B cell (primary cell): ENCODE data around the gene ERI2. TPM values are rescaled to one million over a fixed set of nuclear protein-coding genes. Genes with fewer than 3 reads are reported as not detected.

Source experiments
- ATAC-seq: fragments of 200-7000 bp; cut with Tn5 transposase; one replicate; pipeline ENCODE4 v1.10.0; 2021; ENCODE audit warnings: low read depth, mild to moderate bottlenecking, moderate number of reproducible peaks, moderate library complexity
- CTCF ChIA-PET: fragments of 350-600 bp; sonication (Branson Sonifier 250); formaldehyde crosslinking; loops from one replicate; lab custom pipeline; 2021; ENCODE audit warnings: antibody characterized with exemption, inconsistent platforms; lab: Charles Lee
- POLR2A ChIA-PET: fragments of 350-600 bp; sonication (Branson Sonifier 250); formaldehyde crosslinking; loops from one replicate; lab custom pipeline; 2021; ENCODE audit warnings: antibody characterized with exemption; lab: Charles Lee
- DNase-seq: peaks from one replicate; pipeline ENCODE4 v3.0.0; 2013
- H2AFZ ChIP-seq: 2 replicates; pipeline ENCODE4 v1.6.1; 2012; ENCODE audit warnings: mild to moderate bottlenecking, low read depth, low read length; ENCODE audit not compliant: insufficient read depth, poor library complexity, severe bottlenecking
- H3K27ac ChIP-seq, 2 donors: 1 replicate in 1 of 2; 2 replicates in 1 of 2; pipeline ENCODE4 v1.5.1; 2012 to 2013; ENCODE audit warnings: low read length in 2 of 2, mild to moderate bottlenecking in 2 of 2, moderate library complexity in 1 of 2
- H3K27me3 ChIP-seq, 4 experiments: fragments of 200-600 bp in 1 of 4; sonication (generic) in 1 of 4; replicated peaks in 1 of 4; 1 replicate in 2 of 4; 2 replicates in 2 of 4; pipeline versions ENCODE4 v1.6.1 to v1.7.0; 2013 to 2016; ENCODE audit warnings: low read length in 3 of 4, mild to moderate bottlenecking in 2 of 4, mixed read lengths in 1 of 4, moderate library complexity in 1 of 4; ENCODE audit not compliant: insufficient read depth in 4 of 4, control insufficient read depth in 3 of 4; ENCODE audit errors: control extremely low read depth in 1 of 4
- H3K36me3 ChIP-seq, 2 experiments: replicated peaks in 1 of 2; 1 replicate in 1 of 2; 2 replicates in 1 of 2; pipeline versions ENCODE4 v1.6.1 to v1.7.1; 2013; ENCODE audit warnings: low read length in 1 of 2; ENCODE audit not compliant: insufficient read depth in 2 of 2, control insufficient read depth in 1 of 2; ENCODE audit errors: control extremely low read depth in 1 of 2, extremely low read depth in 1 of 2
- H3K4me1 ChIP-seq, 2 donors: fragments of 200-600 bp in 1 of 2; sonication (generic) in 1 of 2; 1 replicate in 1 of 2; 2 replicates in 1 of 2; pipeline versions ENCODE4 v1.5.1 to v1.6.1; 2013 to 2017; ENCODE audit warnings: low read length in 2 of 2; ENCODE audit not compliant: control insufficient read depth in 2 of 2, insufficient read depth in 2 of 2
- H3K4me2 ChIP-seq: replicated peaks from 2 replicates; pipeline ENCODE3; 2012; ENCODE audit warnings: mild to moderate bottlenecking, low read depth, low read length; ENCODE audit not compliant: poor library complexity, severe bottlenecking
- H3K4me3 ChIP-seq, 5 experiments: fragments of 200-600 bp in 1 of 5; sonication (generic) in 1 of 5; 1 replicate in 3 of 5; 2 replicates in 2 of 5; pipeline versions ENCODE4 v1.5.1 to v1.7.0; 2011 to 2016; ENCODE audit warnings: low read length in 4 of 5, mild to moderate bottlenecking in 4 of 5, low read depth in 2 of 5, control low read depth in 1 of 5, moderate library complexity in 1 of 5; ENCODE audit not compliant: insufficient read depth in 1 of 5; ENCODE audit errors: control extremely low read depth in 1 of 5, extremely low read depth in 1 of 5
- H3K79me2 ChIP-seq: fragments of 200-600 bp; sonication (generic); one replicate; pipeline ENCODE4 v1.6.0; 2016; ENCODE audit warnings: low read length; ENCODE audit not compliant: control insufficient read depth, insufficient read depth
- H3K9ac ChIP-seq: fragments of 200-600 bp; sonication (generic); 2 replicates; pipeline ENCODE4 v1.6.1; 2017; ENCODE audit warnings: mild to moderate bottlenecking, low read length, moderate library complexity
- H3K9me3 ChIP-seq, 3 donors: one replicate each; pipeline versions ENCODE4 v1.6.1 to v1.7.1; 2013; ENCODE audit warnings: low read length in 2 of 3; ENCODE audit not compliant: control insufficient read depth in 2 of 3, insufficient read depth in 1 of 3; ENCODE audit errors: control extremely low read depth in 1 of 3
- H4K20me1 ChIP-seq: 2 replicates; pipeline ENCODE4 v1.6.0; 2012; ENCODE audit warnings: mild to moderate bottlenecking, low read length; ENCODE audit not compliant: insufficient read depth, control insufficient read depth, poor library complexity, severe bottlenecking
- H3K27ac Mint-ChIP-seq: one replicate; pipeline ENCODE4 v1.8.0; 2021; ENCODE audit warnings: mixed read lengths
- H3K27me3 Mint-ChIP-seq: one replicate; pipeline ENCODE4 v1.8.0; 2021; ENCODE audit warnings: mixed read lengths
- H3K4me1 Mint-ChIP-seq: one replicate; pipeline ENCODE4 v1.8.0; 2021; ENCODE audit warnings: mixed read lengths
- H3K4me3 Mint-ChIP-seq: one replicate; pipeline ENCODE4 v1.8.0; 2021; ENCODE audit warnings: mixed read lengths
- H3K9me3 Mint-ChIP-seq: one replicate; pipeline ENCODE4 v1.8.0; 2022; ENCODE audit warnings: mixed read lengths; ENCODE audit not compliant: insufficient read depth
- EZH2 ChIP-seq: IDR thresholded peaks from 2 replicates; pipeline ENCODE4 v1.6.1; 2012; ENCODE audit warnings: borderline replicate concordance, low read depth, mild to moderate bottlenecking, moderate library complexity, low read length; ENCODE audit not compliant: insufficient read depth, poor library complexity, severe bottlenecking
- WGBS: methylation state at CpG from one replicate; pipeline ENCODE4 v1.1.5; 2013; ENCODE audit warnings: missing lambda C conversion rate; ENCODE audit not compliant: insufficient coverage; 5-methylcytosine and 5-hydroxymethylcytosine counted together
- intact Hi-C: fragments of 100-400 bp; cut with micrococcal nuclease; formaldehyde crosslinking; loops from one replicate; pipeline ENCODE4 v1.10.0; 2022
- polyA plus RNA-seq: library from polyadenylated mRNA; depleted of rRNA; stranded (reverse); fragments of >200 nt; gene quantifications from 2 replicates; pipeline ENCODE4 v1.2.3, GENCODE V29; 2012
- total RNA-seq, 2 donors: library from RNA; stranded (reverse); fragments of 120-200 nt in 1 of 2; gene quantifications; 1 replicate in 1 of 2; 2 replicates in 1 of 2; pipeline versions ENCODE4 v1.2.3 to v1.2.4, GENCODE V29; 2013 to 2022
- TF ChIP-seq, protein P1 (sequence below): fragments of 200-600 bp; IDR thresholded peaks from one replicate; pipeline ENCODE4 v1.8.0; 2022; ENCODE audit warnings: antibody characterized with exemption, mild to moderate bottlenecking

Gene ERI2
- total and polyA plus RNA-seq, 2 donors (not counting 1 experiment from before 2014, with no cell fraction given), result 1.6 to 4.9 TPM

GRCh38 chr16:20830372-20830771, 24.1 kb upstream of the ERI2 start:
- Mint-ChIP-seq H3K9me3 (no peaks in the 10 kb centered on the region), H3K27me3 (no peaks in the 10 kb centered on the region), H3K27ac (no peak overlapping the region), H3K4me3 (no peak overlapping the region), H3K4me1 (no peaks in the 10 kb centered on the region)
- ChIA-PET CTCF (interaction anchor here (0.7 kb wide), 1 partner anchor 104 kb away, joined by 4 read pairs; no protein-coding TSS in a partner anchor), POLR2A (no interaction called here)
- no peak overlapping the region for H3K27ac ChIP-seq
- no peaks in the 10 kb centered on the region for H3K4me1 ChIP-seq
- no peak for TF ChIP-seq EZH2
- TF ChIP-seq, protein P1, sequence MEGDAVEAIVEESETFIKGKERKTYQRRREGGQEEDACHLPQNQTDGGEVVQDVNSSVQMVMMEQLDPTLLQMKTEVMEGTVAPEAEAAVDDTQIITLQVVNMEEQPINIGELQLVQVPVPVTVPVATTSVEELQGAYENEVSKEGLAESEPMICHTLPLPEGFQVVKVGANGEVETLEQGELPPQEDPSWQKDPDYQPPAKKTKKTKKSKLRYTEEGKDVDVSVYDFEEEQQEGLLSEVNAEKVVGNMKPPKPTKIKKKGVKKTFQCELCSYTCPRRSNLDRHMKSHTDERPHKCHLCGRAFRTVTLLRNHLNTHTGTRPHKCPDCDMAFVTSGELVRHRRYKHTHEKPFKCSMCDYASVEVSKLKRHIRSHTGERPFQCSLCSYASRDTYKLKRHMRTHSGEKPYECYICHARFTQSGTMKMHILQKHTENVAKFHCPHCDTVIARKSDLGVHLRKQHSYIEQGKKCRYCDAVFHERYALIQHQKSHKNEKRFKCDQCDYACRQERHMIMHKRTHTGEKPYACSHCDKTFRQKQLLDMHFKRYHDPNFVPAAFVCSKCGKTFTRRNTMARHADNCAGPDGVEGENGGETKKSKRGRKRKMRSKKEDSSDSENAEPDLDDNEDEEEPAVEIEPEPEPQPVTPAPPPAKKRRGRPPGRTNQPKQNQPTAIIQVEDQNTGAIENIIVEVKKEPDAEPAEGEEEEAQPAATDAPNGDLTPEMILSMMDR, result no peak
- ATAC-seq, result no peak
- H3K36me3 ChIP-seq, result no peaks in the 10 kb centered on the region
- no peak overlapping the region for H3K4me3 ChIP-seq
- DNase-seq, result no peak
- H3K79me2 ChIP-seq, result no peaks in the 10 kb centered on the region
- no peaks in the 10 kb centered on the region for H4K20me1 ChIP-seq
- no CpG with 5 or more reads among the region's 1 CpG for WGBS
- intact Hi-C loops, result no loop called here
- H3K27me3 ChIP-seq, result no peaks in the 10 kb centered on the region
- H2AFZ ChIP-seq, result no peak overlapping the region
- no peak overlapping the region for H3K4me2 ChIP-seq
- no peak overlapping the region for H3K9ac ChIP-seq
- peaks cover 0 to 2% (median 0%) of the 10 kb centered on the region in 3 donors for H3K9me3 ChIP-seq

DNA sequence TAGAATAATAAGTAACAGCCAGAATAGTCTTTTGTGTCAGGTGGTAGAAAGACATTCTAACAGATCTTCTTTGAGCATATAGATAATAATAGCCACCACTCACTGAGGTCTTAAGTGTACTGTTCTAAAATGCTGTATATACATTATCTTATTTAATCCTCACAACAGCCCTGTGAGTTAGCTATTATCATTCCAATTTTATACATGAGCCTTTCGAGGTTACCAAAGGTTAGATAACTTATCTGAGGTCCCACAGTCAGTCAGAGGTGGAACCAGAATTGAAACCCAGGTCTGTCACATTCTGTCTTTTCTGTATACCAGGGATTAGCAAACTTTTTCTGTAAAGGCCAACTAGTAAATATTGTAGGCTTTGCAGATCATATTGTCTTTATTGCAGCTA, 23.3 kb upstream of the ERI2 start:
- intact Hi-C loops, result no loop called here
- H3K4me1 Mint-ChIP-seq, result no peaks in the 10 kb centered on the region
- ATAC-seq (no peak), DNase-seq (no peak)
- POLR2A ChIA-PET, result no interaction called here
- no peak overlapping the region for H3K9ac ChIP-seq
- CTCF ChIA-PET, result no interaction called here
- H3K4me2 ChIP-seq, result no peak overlapping the region
- H3K79me2 ChIP-seq, result no peaks in the 10 kb centered on the region
- no peaks in the 10 kb centered on the region for H3K36me3 ChIP-seq
- no peak overlapping the region for H3K4me3 ChIP-seq
- no peak overlapping the region for H3K4me3 Mint-ChIP-seq
- H3K27me3 Mint-ChIP-seq, result no peaks in the 10 kb centered on the region
- WGBS, result no CpG with 5 or more reads among the region's 1 CpG
- TF ChIP-seq, protein P1, result no peak
- no peak for TF ChIP-seq EZH2
- H2AFZ ChIP-seq, result no peak overlapping the region
- H3K27ac Mint-ChIP-seq, result no peak overlapping the region
- no peaks in the 10 kb centered on the region for H3K27me3 ChIP-seq
- H3K9me3 Mint-ChIP-seq, result no peaks in the 10 kb centered on the region
- no peaks in the 10 kb centered on the region for H3K4me1 ChIP-seq
- H3K9me3 ChIP-seq, result peaks cover 0 to 2% (median 0%) of the 10 kb centered on the region in 3 donors
- H4K20me1 ChIP-seq, result no peaks in the 10 kb centered on the region
- no peak overlapping the region for H3K27ac ChIP-seq
